Fibroblast of lung (primary cell): ENCODE results near the gene RELA.

ENCODE experiments used
- CTCF ChIP-seq, 2 donors: IDR thresholded peaks in 1 of 2; conservative IDR thresholded peaks in 1 of 2; 1 replicate in 1 of 2; 2 replicates in 1 of 2; pipeline ENCODE4 v1.5.1; 2011 to 2012; ENCODE audit warnings: low read length in 2 of 2, control low read depth in 1 of 2, inconsistent platforms in 1 of 2, low read depth in 1 of 2, mild to moderate bottlenecking in 1 of 2
- EZH2 ChIP-seq: IDR thresholded peaks from 2 replicates; pipeline ENCODE4 v1.5.1; 2012; ENCODE audit warnings: low read length, control low read depth, mild to moderate bottlenecking; ENCODE audit errors: missing control alignments

GRCh38 chr11:65662247-65662798 lies 393 bp downstream of the RELA start:
- TF ChIP-seq CTCF (conservative IDR thresholded peaks at IDR 0.05 in 1 of 2, IDR thresholded peaks at IDR 0.05 in 1 of 2; ENCODE audit: low read depth in 1 of 2, low read length in 2 of 2) (no peak), EZH2 (no peak)
